Measurements from ENCODE around the gene NES.

Gene NES

DNA sequence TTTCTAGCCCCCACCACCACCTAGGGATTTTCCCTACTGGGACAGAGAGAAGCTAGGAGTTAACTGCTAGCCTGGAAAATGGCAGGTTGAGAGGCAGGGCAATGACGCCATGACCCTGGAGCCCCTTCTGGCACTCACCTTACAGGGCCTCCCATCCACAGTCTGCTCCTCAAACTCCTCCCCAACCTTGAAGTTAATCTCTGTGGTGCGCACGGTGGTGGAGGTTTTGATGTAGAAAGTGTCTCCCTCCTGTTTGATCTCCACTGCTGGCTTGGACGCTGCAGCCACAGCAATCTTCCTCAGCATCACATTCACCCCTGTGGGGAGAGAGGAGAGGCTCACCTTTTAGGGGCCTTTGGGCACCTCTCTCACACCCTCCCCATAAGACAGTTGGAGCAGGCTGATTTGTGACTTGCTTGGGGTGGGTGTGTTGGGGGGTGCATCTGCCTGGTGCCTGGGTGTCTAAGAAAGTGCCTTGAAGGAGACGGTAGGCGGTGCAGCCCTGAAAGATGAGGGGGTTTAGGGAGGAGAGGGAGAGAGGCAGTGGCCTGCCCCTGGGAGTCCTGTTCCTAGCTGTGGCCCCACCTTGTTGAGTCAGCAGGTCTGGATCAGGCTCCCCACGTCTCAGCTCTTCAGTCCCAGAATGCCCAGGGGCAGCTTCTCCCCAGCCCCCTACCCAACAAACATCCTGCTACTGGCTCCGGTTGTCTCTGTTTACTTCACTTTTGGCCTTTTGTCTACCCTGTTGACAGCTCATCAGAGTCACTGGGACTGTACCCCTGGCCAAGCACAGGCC is 23.7 kb upstream of the NES start:
- H3K4me3 ChIP-seq (ENCODE audit: low read length) = no peak overlapping the region
- no peaks in the 10 kb centered on the region for H3K36me3 ChIP-seq (ENCODE audit: control insufficient read depth, insufficient read depth, low read length)
- H3K27me3 ChIP-seq (ENCODE audit: control insufficient read depth, insufficient read depth, low read length) = peaks cover 37% of the 10 kb centered on the region
- H3K9me3 ChIP-seq (ENCODE audit: control insufficient read depth, low read length) = no peaks in the 10 kb centered on the region
- no peak overlapping the region for H3K9ac ChIP-seq (ENCODE audit: low read length)
- peaks cover 17% of the 10 kb centered on the region for H3K4me1 ChIP-seq (ENCODE audit: control insufficient read depth, insufficient read depth, low read length)

- Histone ChIP-seq H3K4me3 (ENCODE audit: low read length) (no peak overlapping the region), H3K4me1 (ENCODE audit: control insufficient read depth, insufficient read depth, low read length) (peaks cover 5% of the 10 kb centered on the region), H3K9ac (ENCODE audit: low read length) (no peak overlapping the region), H3K9me3 (ENCODE audit: control insufficient read depth, low read length) (no peaks in the 10 kb centered on the region), H3K36me3 (ENCODE audit: control insufficient read depth, insufficient read depth, low read length) (no peaks in the 10 kb centered on the region), H3K27me3 (ENCODE audit: control insufficient read depth, insufficient read depth, low read length) (peaks cover 21% of the 10 kb centered on the region)
Observed at GRCh38 chr1:156698995-156699394, 21.8 kb upstream of the NES start.

- H3K4me3 ChIP-seq (ENCODE audit: low read length) = no peak overlapping the region
- no peaks in the 10 kb centered on the region for H3K9me3 ChIP-seq (ENCODE audit: control insufficient read depth, low read length)
- H3K4me1 ChIP-seq (ENCODE audit: control insufficient read depth, insufficient read depth, low read length) = peaks cover 20% of the 10 kb centered on the region
- no peak overlapping the region for H3K9ac ChIP-seq (ENCODE audit: low read length)
- H3K36me3 ChIP-seq (ENCODE audit: control insufficient read depth, insufficient read depth, low read length) = no peaks in the 10 kb centered on the region
- peaks cover 19% of the 10 kb centered on the region for H3K27me3 ChIP-seq (ENCODE audit: control insufficient read depth, insufficient read depth, low read length)
Observed at GRCh38 chr1:156697481-156697880, 20.3 kb upstream of the NES start.

GRCh38 chr1:156696755-156697154 is 19.5 kb upstream of the NES start:
- peaks cover 27% of the 10 kb centered on the region for H3K4me1 ChIP-seq (ENCODE audit: control insufficient read depth, insufficient read depth, low read length)
- no peak overlapping the region for H3K4me3 ChIP-seq (ENCODE audit: low read length)
- peaks cover 27% of the 10 kb centered on the region for H3K27me3 ChIP-seq (ENCODE audit: control insufficient read depth, insufficient read depth, low read length)
- no peak overlapping the region for H3K9ac ChIP-seq (ENCODE audit: low read length)
- no peaks in the 10 kb centered on the region for H3K9me3 ChIP-seq (ENCODE audit: control insufficient read depth, low read length)
- H3K36me3 ChIP-seq (ENCODE audit: control insufficient read depth, insufficient read depth, low read length) = no peaks in the 10 kb centered on the region

DNA sequence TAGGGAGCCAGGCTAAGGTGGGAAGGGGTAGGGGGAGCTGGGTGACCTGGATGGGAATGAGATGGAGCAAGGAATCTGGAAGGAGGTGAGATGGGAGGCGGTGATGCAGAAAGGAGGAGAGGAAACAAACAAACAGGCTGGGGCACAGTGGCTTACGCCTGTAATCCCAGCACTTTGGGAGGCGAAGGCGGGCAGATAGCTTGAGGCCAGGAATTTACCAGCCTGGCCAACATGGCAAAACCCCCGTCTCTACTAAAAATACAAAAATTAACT is 17.4 kb upstream of the NES start:
- Histone ChIP-seq H3K4me3 (ENCODE audit: low read length) (no peak overlapping the region), H3K9ac (ENCODE audit: low read length) (no peak overlapping the region), H3K9me3 (ENCODE audit: control insufficient read depth, low read length) (no peaks in the 10 kb centered on the region), H3K27me3 (ENCODE audit: control insufficient read depth, insufficient read depth, low read length) (peaks cover 41% of the 10 kb centered on the region), H3K36me3 (ENCODE audit: control insufficient read depth, insufficient read depth, low read length) (no peaks in the 10 kb centered on the region), H3K4me1 (ENCODE audit: control insufficient read depth, insufficient read depth, low read length) (peaks cover 30% of the 10 kb centered on the region)

GRCh38 chr1:156693848-156694689 is 16.9 kb upstream of the NES start:
- Histone ChIP-seq H3K36me3 (ENCODE audit: control insufficient read depth, insufficient read depth, low read length) (no peaks in the 10 kb centered on the region), H3K9me3 (ENCODE audit: control insufficient read depth, low read length) (no peaks in the 10 kb centered on the region), H3K4me3 (ENCODE audit: low read length) (no peak overlapping the region), H3K4me1 (ENCODE audit: control insufficient read depth, insufficient read depth, low read length) (peaks cover 30% of the 10 kb centered on the region), H3K27me3 (ENCODE audit: control insufficient read depth, insufficient read depth, low read length) (peaks cover 44% of the 10 kb centered on the region), H3K9ac (ENCODE audit: low read length) (no peak overlapping the region)

DNA sequence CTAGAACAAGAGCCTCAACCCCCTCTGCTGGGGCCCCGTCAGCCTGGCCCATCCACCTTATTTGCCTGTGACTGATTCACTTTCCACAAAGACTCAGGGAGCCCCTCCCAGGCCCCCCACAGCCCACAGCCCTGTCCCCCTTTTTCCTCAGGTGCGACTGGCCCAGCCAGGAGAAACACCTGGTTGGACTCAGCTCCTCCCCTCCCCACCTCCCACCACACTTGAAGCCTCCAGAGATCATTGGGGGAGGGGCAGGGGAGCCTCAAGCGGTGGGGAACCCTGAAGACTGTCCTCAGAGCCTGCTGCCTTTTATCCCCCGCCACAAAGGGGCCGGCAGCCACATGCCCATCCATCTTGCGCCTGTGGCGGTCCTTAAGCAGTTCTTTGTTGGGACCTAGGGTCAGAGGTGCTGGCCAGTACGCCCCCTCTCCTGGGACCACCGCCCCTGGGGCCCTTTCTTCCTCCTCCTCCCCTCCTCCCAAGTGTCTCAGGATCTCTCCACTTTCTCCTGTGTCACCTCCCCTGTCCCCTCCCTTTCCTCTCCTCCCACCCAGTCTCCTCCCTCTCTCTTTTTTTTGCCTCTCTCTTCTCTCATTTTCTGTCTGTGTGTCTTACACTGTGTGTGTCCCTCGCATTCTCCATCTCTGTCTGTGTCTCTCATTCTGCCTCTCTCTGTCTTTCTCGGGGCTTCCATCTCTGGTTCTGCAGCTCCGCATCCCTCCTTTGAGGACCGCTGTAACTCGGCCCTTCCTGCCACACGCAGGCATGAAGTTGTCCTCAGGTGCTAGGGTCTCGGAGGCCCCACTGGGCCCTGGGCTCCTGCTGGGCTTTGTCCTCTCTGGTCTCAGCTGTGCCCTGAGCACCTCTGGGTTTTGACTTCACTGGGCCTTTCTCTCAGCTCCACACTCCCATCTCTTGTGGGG is 16.0 kb upstream of the NES start:
- Histone ChIP-seq H3K27me3 (ENCODE audit: control insufficient read depth, insufficient read depth, low read length) (peaks cover 51% of the 10 kb centered on the region), H3K9me3 (ENCODE audit: control insufficient read depth, low read length) (no peaks in the 10 kb centered on the region)

GRCh38 chr1:156692441-156692924 is 15.3 kb upstream of the NES start:
- Histone ChIP-seq H3K27me3 (ENCODE audit: control insufficient read depth, insufficient read depth, low read length) (peaks cover 51% of the 10 kb centered on the region), H3K4me1 (ENCODE audit: control insufficient read depth, insufficient read depth, low read length) (peaks cover 30% of the 10 kb centered on the region), H3K36me3 (ENCODE audit: control insufficient read depth, insufficient read depth, low read length) (no peaks in the 10 kb centered on the region)

More for the DNA sequence above, 16.0 kb upstream of the NES start:
- no peak overlapping the region for H3K4me3 ChIP-seq (ENCODE audit: low read length)
- no peaks in the 10 kb centered on the region for H3K36me3 ChIP-seq (ENCODE audit: control insufficient read depth, insufficient read depth, low read length)
- H3K9ac ChIP-seq (ENCODE audit: low read length) = no peak overlapping the region
- peaks cover 30% of the 10 kb centered on the region for H3K4me1 ChIP-seq (ENCODE audit: control insufficient read depth, insufficient read depth, low read length)

DNA sequence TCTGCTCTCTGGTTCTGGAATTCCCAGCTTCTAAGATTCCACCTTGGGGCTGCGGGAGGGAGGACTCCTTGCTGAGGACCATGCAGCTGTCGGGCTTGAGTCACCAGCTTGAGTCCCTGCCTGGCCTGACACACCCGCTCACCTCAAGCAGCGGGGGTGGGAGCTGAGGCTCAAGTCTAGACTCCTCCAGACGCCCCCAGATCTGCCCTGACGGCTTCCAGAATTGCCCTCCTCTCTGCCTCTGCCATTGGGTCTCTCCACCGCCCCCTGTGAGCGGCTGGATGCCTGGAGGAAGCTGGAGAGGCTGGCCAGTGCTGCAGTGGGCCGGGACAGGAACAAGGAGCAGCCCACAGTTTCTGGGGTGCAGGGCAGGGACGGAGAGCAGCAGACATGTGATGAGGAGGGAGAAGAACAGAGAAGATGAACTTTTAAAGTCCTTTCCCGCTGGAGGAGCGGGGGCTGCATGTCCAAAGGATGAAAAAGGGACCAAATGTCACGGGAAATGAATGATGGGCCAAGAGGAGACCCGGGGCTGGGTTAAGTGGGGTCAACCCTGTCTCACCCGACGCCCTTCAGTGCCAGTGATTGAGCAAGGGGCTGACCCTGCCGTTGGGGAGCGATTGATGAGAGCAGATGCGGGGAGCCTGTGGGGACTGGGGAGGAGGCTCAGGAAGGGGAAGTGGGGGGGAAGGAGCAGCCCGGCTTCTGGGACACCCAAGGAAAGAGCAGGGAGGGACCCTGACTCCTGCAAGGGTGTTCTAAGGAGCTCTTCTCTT is 14.6 kb upstream of the NES start:
- H3K4me1 ChIP-seq (ENCODE audit: control insufficient read depth, insufficient read depth, low read length) = peaks cover 30% of the 10 kb centered on the region
- peaks cover 51% of the 10 kb centered on the region for H3K27me3 ChIP-seq (ENCODE audit: control insufficient read depth, insufficient read depth, low read length)
- no peaks in the 10 kb centered on the region for H3K9me3 ChIP-seq (ENCODE audit: control insufficient read depth, low read length)
- H3K36me3 ChIP-seq (ENCODE audit: control insufficient read depth, insufficient read depth, low read length) = no peaks in the 10 kb centered on the region
- no peak overlapping the region for H3K4me3 ChIP-seq (ENCODE audit: low read length)
- H3K9ac ChIP-seq (ENCODE audit: low read length) = no peak overlapping the region

More at GRCh38 chr1:156692441-156692924, 15.3 kb upstream of the NES start:
- H3K4me3 ChIP-seq (ENCODE audit: low read length) = no peak overlapping the region
- H3K9me3 ChIP-seq (ENCODE audit: control insufficient read depth, low read length) = no peaks in the 10 kb centered on the region
- no peak overlapping the region for H3K9ac ChIP-seq (ENCODE audit: low read length)

DNA sequence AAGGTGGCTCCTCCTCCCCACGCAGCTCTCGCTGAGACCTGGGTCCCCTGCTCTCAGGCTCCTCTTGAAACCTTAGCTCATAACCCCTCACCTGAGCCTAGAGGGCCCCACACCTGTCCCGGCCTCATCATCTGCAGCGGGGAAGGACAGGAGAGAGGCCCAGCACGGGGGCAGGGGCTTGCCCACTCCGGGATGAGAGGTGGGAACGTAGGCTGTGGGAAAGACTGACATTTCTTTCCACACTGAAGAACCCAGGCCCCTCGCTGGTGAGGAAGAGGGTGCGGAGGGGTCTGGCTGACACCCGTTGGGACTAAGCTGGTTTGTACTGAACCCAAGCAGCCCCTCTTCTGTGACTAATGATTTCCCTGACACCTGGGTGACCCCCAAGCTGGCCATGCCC is 14.0 kb upstream of the NES start:
- H3K9ac ChIP-seq (ENCODE audit: low read length) = no peak overlapping the region
- H3K9me3 ChIP-seq (ENCODE audit: control insufficient read depth, low read length) = no peaks in the 10 kb centered on the region
- peaks cover 30% of the 10 kb centered on the region for H3K4me1 ChIP-seq (ENCODE audit: control insufficient read depth, insufficient read depth, low read length)
- no peaks in the 10 kb centered on the region for H3K36me3 ChIP-seq (ENCODE audit: control insufficient read depth, insufficient read depth, low read length)
- no peak overlapping the region for H3K4me3 ChIP-seq (ENCODE audit: low read length)
- peaks cover 51% of the 10 kb centered on the region for H3K27me3 ChIP-seq (ENCODE audit: control insufficient read depth, insufficient read depth, low read length)

- peaks cover 51% of the 10 kb centered on the region for H3K27me3 ChIP-seq (ENCODE audit: control insufficient read depth, insufficient read depth, low read length)
- H3K4me1 ChIP-seq (ENCODE audit: control insufficient read depth, insufficient read depth, low read length) = peaks cover 30% of the 10 kb centered on the region
- no peaks in the 10 kb centered on the region for H3K36me3 ChIP-seq (ENCODE audit: control insufficient read depth, insufficient read depth, low read length)
- no peak overlapping the region for H3K9ac ChIP-seq (ENCODE audit: low read length)
- H3K9me3 ChIP-seq (ENCODE audit: control insufficient read depth, low read length) = no peaks in the 10 kb centered on the region
- no peak overlapping the region for H3K4me3 ChIP-seq (ENCODE audit: low read length)
Observed at GRCh38 chr1:156690675-156691036, 13.4 kb upstream of the NES start.

Measured in mucosa of stomach (tissue), 1 donor.